Measurements from ENCODE around the gene UTP25. TPM values are rescaled to one million over a fixed set of nuclear protein-coding genes. Genes with fewer than 3 reads are reported as not detected.

The UTP25 gene
- total RNA-seq, 1 experiment from 2014 or later: 12.7 TPM

DNA sequence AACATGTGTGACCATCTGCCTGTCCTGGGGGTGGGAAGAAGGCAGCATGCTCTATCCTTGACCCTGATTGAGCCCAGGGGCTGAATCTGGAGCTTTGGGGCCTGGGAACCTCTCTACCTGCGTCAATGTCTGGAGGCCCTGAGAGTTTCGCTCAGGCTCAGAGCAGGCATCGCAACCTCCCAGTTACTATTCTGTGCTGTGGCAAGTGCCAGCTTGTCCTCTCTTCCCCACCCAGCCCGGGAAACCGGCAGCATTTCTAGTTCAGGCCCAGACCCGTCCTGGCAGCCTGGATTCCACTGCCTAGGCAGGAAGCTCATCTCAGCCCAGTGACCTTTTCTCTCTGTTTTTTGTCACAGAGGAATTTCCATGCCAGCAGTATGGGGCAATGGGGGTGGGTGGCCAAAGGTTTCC, 11.8 kb upstream of the UTP25 start (continued):
- no peak for TF ChIP-seq POLR2A (IDR thresholded peaks at IDR 0.05; ENCODE audit: borderline replicate concordance, extremely low read depth, insufficient read depth, insufficient read length)
- TF ChIP-seq, protein P1, sequence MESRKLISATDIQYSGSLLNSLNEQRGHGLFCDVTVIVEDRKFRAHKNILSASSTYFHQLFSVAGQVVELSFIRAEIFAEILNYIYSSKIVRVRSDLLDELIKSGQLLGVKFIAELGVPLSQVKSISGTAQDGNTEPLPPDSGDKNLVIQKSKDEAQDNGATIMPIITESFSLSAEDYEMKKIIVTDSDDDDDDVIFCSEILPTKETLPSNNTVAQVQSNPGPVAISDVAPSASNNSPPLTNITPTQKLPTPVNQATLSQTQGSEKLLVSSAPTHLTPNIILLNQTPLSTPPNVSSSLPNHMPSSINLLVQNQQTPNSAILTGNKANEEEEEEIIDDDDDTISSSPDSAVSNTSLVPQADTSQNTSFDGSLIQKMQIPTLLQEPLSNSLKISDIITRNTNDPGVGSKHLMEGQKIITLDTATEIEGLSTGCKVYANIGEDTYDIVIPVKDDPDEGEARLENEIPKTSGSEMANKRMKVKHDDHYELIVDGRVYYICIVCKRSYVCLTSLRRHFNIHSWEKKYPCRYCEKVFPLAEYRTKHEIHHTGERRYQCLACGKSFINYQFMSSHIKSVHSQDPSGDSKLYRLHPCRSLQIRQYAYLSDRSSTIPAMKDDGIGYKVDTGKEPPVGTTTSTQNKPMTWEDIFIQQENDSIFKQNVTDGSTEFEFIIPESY (IDR thresholded peaks at IDR 0.05; ENCODE audit: extremely low read depth, insufficient replicate concordance, low read length): no peak

DNA sequence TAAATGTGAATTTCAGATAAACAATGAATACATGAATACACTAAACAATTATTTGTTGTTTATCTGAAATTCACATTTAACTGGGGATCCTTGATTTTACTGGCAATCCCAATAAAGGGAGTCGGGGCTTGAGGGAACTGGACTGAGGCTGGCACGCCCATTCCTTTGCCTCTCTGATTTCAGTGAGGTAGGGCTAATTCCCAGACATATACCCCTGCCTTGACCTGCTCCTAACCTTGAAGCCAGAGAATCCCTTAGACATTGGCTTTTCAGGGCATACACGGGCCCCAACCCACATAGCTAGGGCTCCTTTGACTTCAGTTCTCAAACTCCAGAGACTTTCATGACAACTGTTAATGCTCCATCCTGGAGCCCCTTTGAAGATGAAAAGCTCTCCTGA, 10.8 kb upstream of the UTP25 start:
- H3K9me2 ChIP-seq (ENCODE audit: insufficient read depth): no peaks in the 10 kb centered on the region
- H3K9ac ChIP-seq (ENCODE audit: low read length): no peak overlapping the region
- H3K9me3 ChIP-seq (ENCODE audit: control insufficient read depth in 1 of 2, insufficient read depth in 1 of 2, low read depth in 1 of 2, low read length in 2 of 2): no peaks in the 10 kb centered on the region
- no peaks in the 10 kb centered on the region for H3K36me3 ChIP-seq (ENCODE audit: control insufficient read depth in 1 of 2, insufficient read depth in 2 of 2, low read length in 2 of 2)
- H3K27me3 ChIP-seq (ENCODE audit: insufficient read depth, low read length): no peaks in the 10 kb centered on the region; the same call in 1 of the 2 replicates
- no peak overlapping the region for H3K27ac ChIP-seq (ENCODE audit: low read depth, low read length)
- ChIA-PET RAD21 (ENCODE audit: low non-redundant PET in 1 of 2, low total read pairs in 2 of 2, uncharacterized antibody in 2 of 2, unreplicated experiment in 2 of 2) (no interaction called here), POLR2A (no interaction called here), CTCF (interaction anchor here (1.7 kb wide), 1 partner anchor 9 kb away, joined by 5 read pairs; no protein-coding TSS in a partner anchor)
- H3K4me3 ChIP-seq (replicated peaks in 1 of 2; ENCODE audit: low read depth in 1 of 2, low read length in 2 of 2): no peak overlapping the region
- H2AFZ ChIP-seq (ENCODE audit: low read depth, low read length, poor library complexity, severe bottlenecking): no peak overlapping the region
- no peaks in the 10 kb centered on the region for H4K20me1 ChIP-seq (ENCODE audit: insufficient read depth)
- no peak for ATAC-seq
- no TSS peak for BruUV-seq (replicated peaks)
- no peak for DNase-seq (ENCODE audit: low read depth, low spot score)
- intact Hi-C loops (cut with micrococcal nuclease): no loop called here
- 0 out of 4 replicates have a peak, but pooled peaks cover 0 to 7% of the 10 kb centered on the region in 2 experiments for H3K4me1 ChIP-seq (ENCODE audit: control insufficient read depth in 1 of 2, insufficient read depth in 2 of 2, low read length in 2 of 2)
- no peak overlapping the region for H3K4me2 ChIP-seq (ENCODE audit: low read length)
- H3K79me2 ChIP-seq (ENCODE audit: insufficient read depth, low read length): no peaks in the 10 kb centered on the region
- TF ChIP-seq FOSL1 (IDR thresholded peaks at IDR 0.05; ENCODE audit: low read depth) (no peak), CEBPB (IDR thresholded peaks at IDR 0.05; ENCODE audit: low read depth) (no peak), POLR2A (IDR thresholded peaks at IDR 0.05; ENCODE audit: borderline replicate concordance, extremely low read depth, insufficient read depth, insufficient read length) (no peak), ZNF274 (IDR thresholded peaks at IDR 0.05; ENCODE audit: low read depth, low read length) (no peak), EGR1 (IDR thresholded peaks at IDR 0.05; ENCODE audit: low read depth) (no peak), POLR2AphosphoS5 (IDR thresholded peaks at IDR 0.05; ENCODE audit: low read depth, low read length) (no peak), SP1 (IDR thresholded peaks at IDR 0.05; ENCODE audit: low read depth) (no peak), ELF1 (IDR thresholded peaks at IDR 0.05; ENCODE audit: borderline replicate concordance, low read depth) (no peak), YY1 (IDR thresholded peaks at IDR 0.05; ENCODE audit: extremely low read depth, insufficient replicate concordance, low read depth, low read length) (no peak), SIN3A (IDR thresholded peaks at IDR 0.05; ENCODE audit: low read depth) (no peak), RAD21 (IDR thresholded peaks at IDR 0.05; ENCODE audit: low read depth) (no peak), SRF (IDR thresholded peaks at IDR 0.05; ENCODE audit: low read depth) (no peak), JUND (IDR thresholded peaks at IDR 0.05) (no peak)
- TF ChIP-seq, protein P2, sequence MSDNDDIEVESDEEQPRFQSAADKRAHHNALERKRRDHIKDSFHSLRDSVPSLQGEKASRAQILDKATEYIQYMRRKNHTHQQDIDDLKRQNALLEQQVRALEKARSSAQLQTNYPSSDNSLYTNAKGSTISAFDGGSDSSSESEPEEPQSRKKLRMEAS (IDR thresholded peaks at IDR 0.05): no peak
- TF ChIP-seq, protein P3, sequence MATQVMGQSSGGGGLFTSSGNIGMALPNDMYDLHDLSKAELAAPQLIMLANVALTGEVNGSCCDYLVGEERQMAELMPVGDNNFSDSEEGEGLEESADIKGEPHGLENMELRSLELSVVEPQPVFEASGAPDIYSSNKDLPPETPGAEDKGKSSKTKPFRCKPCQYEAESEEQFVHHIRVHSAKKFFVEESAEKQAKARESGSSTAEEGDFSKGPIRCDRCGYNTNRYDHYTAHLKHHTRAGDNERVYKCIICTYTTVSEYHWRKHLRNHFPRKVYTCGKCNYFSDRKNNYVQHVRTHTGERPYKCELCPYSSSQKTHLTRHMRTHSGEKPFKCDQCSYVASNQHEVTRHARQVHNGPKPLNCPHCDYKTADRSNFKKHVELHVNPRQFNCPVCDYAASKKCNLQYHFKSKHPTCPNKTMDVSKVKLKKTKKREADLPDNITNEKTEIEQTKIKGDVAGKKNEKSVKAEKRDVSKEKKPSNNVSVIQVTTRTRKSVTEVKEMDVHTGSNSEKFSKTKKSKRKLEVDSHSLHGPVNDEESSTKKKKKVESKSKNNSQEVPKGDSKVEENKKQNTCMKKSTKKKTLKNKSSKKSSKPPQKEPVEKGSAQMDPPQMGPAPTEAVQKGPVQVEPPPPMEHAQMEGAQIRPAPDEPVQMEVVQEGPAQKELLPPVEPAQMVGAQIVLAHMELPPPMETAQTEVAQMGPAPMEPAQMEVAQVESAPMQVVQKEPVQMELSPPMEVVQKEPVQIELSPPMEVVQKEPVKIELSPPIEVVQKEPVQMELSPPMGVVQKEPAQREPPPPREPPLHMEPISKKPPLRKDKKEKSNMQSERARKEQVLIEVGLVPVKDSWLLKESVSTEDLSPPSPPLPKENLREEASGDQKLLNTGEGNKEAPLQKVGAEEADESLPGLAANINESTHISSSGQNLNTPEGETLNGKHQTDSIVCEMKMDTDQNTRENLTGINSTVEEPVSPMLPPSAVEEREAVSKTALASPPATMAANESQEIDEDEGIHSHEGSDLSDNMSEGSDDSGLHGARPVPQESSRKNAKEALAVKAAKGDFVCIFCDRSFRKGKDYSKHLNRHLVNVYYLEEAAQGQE (IDR thresholded peaks at IDR 0.05; ENCODE audit: low read depth): no peak
- TF ChIP-seq, protein P4, sequence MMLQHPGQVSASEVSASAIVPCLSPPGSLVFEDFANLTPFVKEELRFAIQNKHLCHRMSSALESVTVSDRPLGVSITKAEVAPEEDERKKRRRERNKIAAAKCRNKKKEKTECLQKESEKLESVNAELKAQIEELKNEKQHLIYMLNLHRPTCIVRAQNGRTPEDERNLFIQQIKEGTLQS (IDR thresholded peaks at IDR 0.05): no peak
- TF ChIP-seq, protein P1 (IDR thresholded peaks at IDR 0.05; ENCODE audit: extremely low read depth, insufficient replicate concordance, low read length): no peak
